ENCODE results near the gene FBXO34. TPM values are rescaled to one million over a fixed set of nuclear protein-coding genes. Genes with fewer than 3 reads are reported as not detected.

The FBXO34 gene
- total and polyA plus RNA-seq, 2 of the 13 experiments (the other 11 are each of a cell fraction or from before 2014, with no cell fraction given) = 8.8 to 13.5 TPM

GRCh38 chr14:55370883-55371455 lies 99.7 kb downstream of the FBXO34 start (continued):
- TF ChIP-seq, protein P1, sequence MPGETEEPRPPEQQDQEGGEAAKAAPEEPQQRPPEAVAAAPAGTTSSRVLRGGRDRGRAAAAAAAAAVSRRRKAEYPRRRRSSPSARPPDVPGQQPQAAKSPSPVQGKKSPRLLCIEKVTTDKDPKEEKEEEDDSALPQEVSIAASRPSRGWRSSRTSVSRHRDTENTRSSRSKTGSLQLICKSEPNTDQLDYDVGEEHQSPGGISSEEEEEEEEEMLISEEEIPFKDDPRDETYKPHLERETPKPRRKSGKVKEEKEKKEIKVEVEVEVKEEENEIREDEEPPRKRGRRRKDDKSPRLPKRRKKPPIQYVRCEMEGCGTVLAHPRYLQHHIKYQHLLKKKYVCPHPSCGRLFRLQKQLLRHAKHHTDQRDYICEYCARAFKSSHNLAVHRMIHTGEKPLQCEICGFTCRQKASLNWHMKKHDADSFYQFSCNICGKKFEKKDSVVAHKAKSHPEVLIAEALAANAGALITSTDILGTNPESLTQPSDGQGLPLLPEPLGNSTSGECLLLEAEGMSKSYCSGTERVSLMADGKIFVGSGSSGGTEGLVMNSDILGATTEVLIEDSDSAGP (CRISPR knock-in tag; IDR thresholded peaks at IDR 0.05; ENCODE audit: borderline replicate concordance) = no peak

- no TSS peak for BruUV-seq (replicated peaks)
- FAIRE-seq = no peak
- H2AFZ ChIP-seq (ENCODE audit: low read length) = no peak overlapping the region
- no peaks in the 10 kb centered on the region for H3K27me3 ChIP-seq (ENCODE audit: control insufficient read depth in 1 of 2, insufficient read depth in 2 of 2, low read length in 2 of 2)
- no peak overlapping the region for H3K27ac ChIP-seq (ENCODE audit: extremely low read length, insufficient read depth, low read length)
- ATAC-seq = no peak
- DNase-seq (ENCODE audit: low spot score) = no peak
- H3K9me3 ChIP-seq (ENCODE audit: low read length) = no peaks in the 10 kb centered on the region
- H3K4me2 ChIP-seq (ENCODE audit: low read depth, low read length) = no peak overlapping the region
- in situ Hi-C loops (cut with HindIII; ENCODE audit: extremely low pct_ligation_motif_present, low pct_unique_long_range_greater_than_20kb) (no loop called here), intact Hi-C loops (cut with micrococcal nuclease; ENCODE audit: unreplicated experiment) (no loop called here)
- TF ChIP-seq ZNF678 (CRISPR knock-in tag; IDR thresholded peaks at IDR 0.05) (no peak), ZNF251 (CRISPR knock-in tag; IDR thresholded peaks at IDR 0.05) (no peak), JDP2 (CRISPR knock-in tag; IDR thresholded peaks at IDR 0.05; ENCODE audit: borderline replicate concordance) (no peak)
- POLR2A ChIA-PET = no interaction called here
- H3K79me2 ChIP-seq (ENCODE audit: insufficient read depth, low read length) = no peaks in the 10 kb centered on the region
- WGBS (ENCODE audit: low lambda C conversion rate) = 98% methylated on average over 1 of the region's 1 CpG
- peaks cover 5 to 25% of the 10 kb centered on the region in 2 experiments for H3K36me3 ChIP-seq (replicated peaks in 1 of 2; ENCODE audit: control insufficient read depth in 1 of 2, insufficient read depth in 2 of 2, low read length in 2 of 2)
- no peak overlapping the region for H3K4me3 ChIP-seq (replicated peaks in 1 of 3; ENCODE audit: insufficient read depth in 1 of 3, low read depth in 2 of 3, low read length in 3 of 3)
- no peaks in the 10 kb centered on the region for H3K4me1 ChIP-seq (ENCODE audit: insufficient read depth, low read length)
- H4K20me1 ChIP-seq (ENCODE audit: insufficient read depth, low read length) = no peaks in the 10 kb centered on the region
- CTCF ChIA-PET (ENCODE audit: low intra/inter-chr PET ratio, low total read pairs) = no interaction called here
- H3K9ac ChIP-seq (ENCODE audit: insufficient read depth, low read depth, low read length) = no peak overlapping the region
Observed at GRCh38 chr14:55372423-55372822, 101.2 kb downstream of the FBXO34 start.

DNA sequence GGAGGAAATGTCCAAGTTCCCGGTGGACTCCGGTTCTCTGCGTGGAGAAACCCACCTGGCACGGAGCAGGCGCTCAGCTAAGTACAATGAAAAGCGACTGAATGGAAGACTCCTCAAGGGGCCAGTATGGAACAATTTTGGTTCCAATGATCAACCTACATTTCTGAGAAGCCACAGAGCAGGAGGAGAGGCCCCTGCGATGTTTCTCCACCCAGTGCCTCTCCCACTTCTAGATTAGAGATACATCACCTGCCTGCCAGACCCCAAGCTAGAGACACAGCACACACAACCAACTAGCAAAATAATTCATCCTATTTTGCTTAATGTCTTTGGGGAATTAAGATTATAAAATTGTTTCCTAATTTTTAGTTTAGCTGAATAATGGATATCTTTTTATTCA lies 101.6 kb downstream of the FBXO34 start:
- ChIA-PET POLR2A (no interaction called here), CTCF (ENCODE audit: low intra/inter-chr PET ratio, low total read pairs) (no interaction called here)
- TF ChIP-seq ZNF550 (CRISPR knock-in tag; IDR thresholded peaks at IDR 0.05; ENCODE audit: borderline replicate concordance) (no peak), ZMYM2 (CRISPR knock-in tag; IDR thresholded peaks at IDR 0.05) (no peak), FIP1L1 (IDR thresholded peaks at IDR 0.05; ENCODE audit: borderline replicate concordance, insufficient read depth, low read depth, low read length) (no peak), PCBP1 (IDR thresholded peaks at IDR 0.05; ENCODE audit: borderline replicate concordance, low read depth, low read length) (no peak)
- TF ChIP-seq, protein P2, sequence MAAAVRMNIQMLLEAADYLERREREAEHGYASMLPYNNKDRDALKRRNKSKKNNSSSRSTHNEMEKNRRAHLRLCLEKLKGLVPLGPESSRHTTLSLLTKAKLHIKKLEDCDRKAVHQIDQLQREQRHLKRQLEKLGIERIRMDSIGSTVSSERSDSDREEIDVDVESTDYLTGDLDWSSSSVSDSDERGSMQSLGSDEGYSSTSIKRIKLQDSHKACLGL (CRISPR knock-in tag; IDR thresholded peaks at IDR 0.05) = no peak
- DNase-seq (ENCODE audit: low spot score) (no peak), FAIRE-seq (no peak), ATAC-seq (no peak)
- WGBS (ENCODE audit: low lambda C conversion rate) = 97% methylated on average over 6 of the region's 7 CpGs
- no peaks in the 10 kb centered on the region for H3K4me1 ChIP-seq (ENCODE audit: insufficient read depth, low read length)
- in situ Hi-C loops (cut with HindIII; ENCODE audit: extremely low pct_ligation_motif_present, low pct_unique_long_range_greater_than_20kb) = no loop called here
- no peaks in the 10 kb centered on the region for H3K27me3 ChIP-seq (ENCODE audit: control insufficient read depth in 1 of 2, insufficient read depth in 2 of 2, low read length in 2 of 2)
- BruUV-seq (replicated peaks) = no TSS peak
- no peak overlapping the region for H3K9ac ChIP-seq (ENCODE audit: insufficient read depth, low read depth, low read length)
- H3K4me3 ChIP-seq (replicated peaks in 1 of 3; ENCODE audit: insufficient read depth in 1 of 3, low read depth in 2 of 3, low read length in 3 of 3) = no peak overlapping the region
- no peaks in the 10 kb centered on the region for H3K79me2 ChIP-seq (ENCODE audit: insufficient read depth, low read length)
- no peak overlapping the region for H2AFZ ChIP-seq (ENCODE audit: low read length)
- H3K4me2 ChIP-seq (ENCODE audit: low read depth, low read length) = no peak overlapping the region
- intact Hi-C loops (cut with micrococcal nuclease; ENCODE audit: unreplicated experiment) = no loop called here
- H4K20me1 ChIP-seq (ENCODE audit: insufficient read depth, low read length) = no peaks in the 10 kb centered on the region
- H3K9me3 ChIP-seq (ENCODE audit: low read length) = no peaks in the 10 kb centered on the region
- no peak overlapping the region for H3K27ac ChIP-seq (ENCODE audit: extremely low read length, insufficient read depth, low read length)
- peaks cover 5 to 25% of the 10 kb centered on the region in 2 experiments for H3K36me3 ChIP-seq (replicated peaks in 1 of 2; ENCODE audit: control insufficient read depth in 1 of 2, insufficient read depth in 2 of 2, low read length in 2 of 2)

All from HepG2 (cell line).